ENCODE measurements around the gene UGP2.

The UGP2 gene

GRCh38 chr2:63814114-63814513 lies 27.6 kb upstream of the UGP2 start:
- Histone ChIP-seq H3K9ac (no peak overlapping the region), H3K27me3 (ENCODE audit: insufficient read depth, low read depth) (no peaks in the 10 kb centered on the region), H3K27ac (no peak overlapping the region), H3K4me1 (ENCODE audit: low read depth, poor library complexity, severe bottlenecking) (no peaks in the 10 kb centered on the region), H3K79me2 (ENCODE audit: insufficient read depth, low read depth) (no peaks in the 10 kb centered on the region), H4K20me1 (ENCODE audit: insufficient read depth) (no peaks in the 10 kb centered on the region), H2AFZ (ENCODE audit: low read depth) (no peak overlapping the region), H3K36me3 (ENCODE audit: insufficient read depth) (no peaks in the 10 kb centered on the region), H3K4me3 (IDR thresholded peaks at IDR 0.05; ENCODE audit: insufficient read depth, low read depth, low read length) (no peak overlapping the region), H3K4me2 (no peak overlapping the region)
- no peak for TF ChIP-seq CTCF (conservative IDR thresholded peaks at IDR 0.05; ENCODE audit: low read depth, low read length)

GRCh38 chr2:63817382-63817781 lies 24.3 kb upstream of the UGP2 start:
- Histone ChIP-seq H3K27me3 (ENCODE audit: insufficient read depth, low read depth) (no peaks in the 10 kb centered on the region), H3K4me2 (no peak overlapping the region), H3K4me3 (IDR thresholded peaks at IDR 0.05; ENCODE audit: insufficient read depth, low read depth, low read length) (no peak overlapping the region), H3K9ac (no peak overlapping the region), H2AFZ (ENCODE audit: low read depth) (no peak overlapping the region), H3K4me1 (ENCODE audit: low read depth, poor library complexity, severe bottlenecking) (no peaks in the 10 kb centered on the region), H3K27ac (no peak overlapping the region), H3K36me3 (ENCODE audit: insufficient read depth) (no peaks in the 10 kb centered on the region), H4K20me1 (ENCODE audit: insufficient read depth) (no peaks in the 10 kb centered on the region), H3K79me2 (ENCODE audit: insufficient read depth, low read depth) (no peaks in the 10 kb centered on the region)
- TF ChIP-seq CTCF (conservative IDR thresholded peaks at IDR 0.05; ENCODE audit: low read depth, low read length) = no peak

DNA sequence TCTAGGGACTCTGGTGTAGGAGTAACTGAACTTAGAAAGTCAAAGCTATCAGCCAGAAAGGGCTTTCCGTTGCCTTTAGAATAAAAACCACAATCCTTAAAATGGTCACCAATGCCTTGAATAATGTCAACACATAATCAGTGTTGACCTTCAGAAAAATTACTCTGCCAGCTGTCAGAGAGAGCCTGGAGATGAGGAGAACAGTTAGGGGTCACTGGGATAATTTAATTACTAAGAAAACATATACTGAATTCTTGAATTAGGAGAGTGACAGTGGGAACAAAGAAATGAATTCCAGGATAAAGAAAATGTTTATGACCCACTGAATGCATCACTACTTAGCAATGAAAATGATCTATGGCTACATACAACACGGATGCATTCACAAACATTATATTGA lies 23.4 kb upstream of the UGP2 start:
- Histone ChIP-seq H3K79me2 (ENCODE audit: insufficient read depth, low read depth) (no peaks in the 10 kb centered on the region), H3K27ac (no peak overlapping the region), H3K36me3 (ENCODE audit: insufficient read depth) (no peaks in the 10 kb centered on the region), H3K4me2 (no peak overlapping the region), H3K9ac (no peak overlapping the region), H3K4me3 (IDR thresholded peaks at IDR 0.05; ENCODE audit: insufficient read depth, low read depth, low read length) (no peak overlapping the region), H2AFZ (ENCODE audit: low read depth) (no peak overlapping the region), H3K27me3 (ENCODE audit: insufficient read depth, low read depth) (no peaks in the 10 kb centered on the region), H4K20me1 (ENCODE audit: insufficient read depth) (no peaks in the 10 kb centered on the region), H3K4me1 (ENCODE audit: low read depth, poor library complexity, severe bottlenecking) (no peaks in the 10 kb centered on the region)
- TF ChIP-seq CTCF (conservative IDR thresholded peaks at IDR 0.05; ENCODE audit: low read depth, low read length) = no peak

GRCh38 chr2:63819256-63819655 lies 22.4 kb upstream of the UGP2 start:
- Histone ChIP-seq H3K4me3 (IDR thresholded peaks at IDR 0.05; ENCODE audit: insufficient read depth, low read depth, low read length) (no peak overlapping the region), H2AFZ (ENCODE audit: low read depth) (no peak overlapping the region), H3K4me1 (ENCODE audit: low read depth, poor library complexity, severe bottlenecking) (no peaks in the 10 kb centered on the region), H3K9ac (no peak overlapping the region), H3K27ac (no peak overlapping the region), H3K4me2 (no peak overlapping the region), H4K20me1 (ENCODE audit: insufficient read depth) (no peaks in the 10 kb centered on the region), H3K79me2 (ENCODE audit: insufficient read depth, low read depth) (no peaks in the 10 kb centered on the region), H3K36me3 (ENCODE audit: insufficient read depth) (no peaks in the 10 kb centered on the region), H3K27me3 (ENCODE audit: insufficient read depth, low read depth) (no peaks in the 10 kb centered on the region)
- no peak for TF ChIP-seq CTCF (conservative IDR thresholded peaks at IDR 0.05; ENCODE audit: low read depth, low read length)

Data from KMS-11 (cell line).